Activated CD4-positive, alpha-beta T cell treated with anti-CD3 and anti-CD28 coated beads for 1 hour (primary cell): ENCODE measurements around the gene FIG4.
"Not testable (repeated sequence)": the region's sequence is repeated elsewhere in the genome, so short reads cannot be mapped to it uniquely, and the experiment has no call there.

Experiments used
- DNase-seq: peaks from one replicate; pipeline ENCODE4 v3.0.0-alpha.2; 2020

The FIG4 gene

GRCh38 chr6:109762769-109763441 is 71.8 kb downstream of the FIG4 start:
- DNase-seq: no peak

- no peak for DNase-seq
Observed at GRCh38 chr6:109766167-109766566, 75.1 kb downstream of the FIG4 start.

GRCh38 chr6:109767961-109768360 is 76.9 kb downstream of the FIG4 start:
- no peak for DNase-seq

GRCh38 chr6:109768485-109768884 is 77.4 kb downstream of the FIG4 start:
- DNase-seq: no peak

- no peak for DNase-seq
Observed at GRCh38 chr6:109769213-109769612, 78.1 kb downstream of the FIG4 start.

- no peak for DNase-seq
Observed at GRCh38 chr6:109770047-109770446, 79.0 kb downstream of the FIG4 start.

GRCh38 chr6:109770779-109771178 is 79.7 kb downstream of the FIG4 start:
- DNase-seq: no peak

- DNase-seq: not testable (repeated sequence)
Observed at GRCh38 chr6:109771939-109772755, 81.1 kb downstream of the FIG4 start.

GRCh38 chr6:109772883-109773431 is 81.9 kb downstream of the FIG4 start:
- DNase-seq: no peak

- DNase-seq: no peak
Observed at GRCh38 chr6:109781001-109781400, 89.9 kb downstream of the FIG4 start.

- no peak for DNase-seq
Observed at GRCh38 chr6:109782491-109782999, 91.4 kb downstream of the FIG4 start.

- DNase-seq: no peak
Observed at GRCh38 chr6:109783250-109783986, 92.3 kb downstream of the FIG4 start.

- no peak for DNase-seq
Observed at GRCh38 chr6:109787312-109787711, 96.2 kb downstream of the FIG4 start.

GRCh38 chr6:109788687-109789086 is 97.6 kb downstream of the FIG4 start:
- DNase-seq: no peak

GRCh38 chr6:109790131-109790530 is 99.0 kb downstream of the FIG4 start:
- no peak for DNase-seq

- no peak for DNase-seq
Observed at GRCh38 chr6:109791301-109791700, 100.2 kb downstream of the FIG4 start.

- DNase-seq: no peak
Observed at GRCh38 chr6:109793021-109793420, 101.9 kb downstream of the FIG4 start.

GRCh38 chr6:109793792-109794191 is 102.7 kb downstream of the FIG4 start:
- DNase-seq: no peak

GRCh38 chr6:109794201-109794923 is 103.3 kb downstream of the FIG4 start:
- DNase-seq: no peak

- no peak for DNase-seq
Observed at GRCh38 chr6:109795994-109796555, 105.0 kb downstream of the FIG4 start.

GRCh38 chr6:109799129-109799528 is 108.0 kb downstream of the FIG4 start:
- no peak for DNase-seq

GRCh38 chr6:109799664-109800063 is 108.6 kb downstream of the FIG4 start:
- DNase-seq: no peak
